Endometrial microvascular endothelial cells (primary cell): ENCODE measurements around the gene TMEM41B. TPM values are rescaled to one million over a fixed set of nuclear protein-coding genes. Genes with fewer than 3 reads are reported as not detected.

ENCODE experiments used
- in situ Hi-C: cut with HindIII; loops from 2 replicates; pipeline ENCODE4 v1.10.0; 2017; ENCODE audit warnings: low sequenced_read_pairs, low pct_unique_long_range_greater_than_20kb; ENCODE audit errors: inconsistent ontology term
- total RNA-seq: library from RNA; depleted of rRNA; stranded (reverse); fragments of >200 nt; gene quantifications from one replicate; pipeline ENCODE4 v1.2.3, GENCODE V29; 2015; ENCODE audit errors: inconsistent ontology term

TMEM41B gene
- total RNA-seq, 1 donor from 2014 or later = 24.4 TPM

DNA sequence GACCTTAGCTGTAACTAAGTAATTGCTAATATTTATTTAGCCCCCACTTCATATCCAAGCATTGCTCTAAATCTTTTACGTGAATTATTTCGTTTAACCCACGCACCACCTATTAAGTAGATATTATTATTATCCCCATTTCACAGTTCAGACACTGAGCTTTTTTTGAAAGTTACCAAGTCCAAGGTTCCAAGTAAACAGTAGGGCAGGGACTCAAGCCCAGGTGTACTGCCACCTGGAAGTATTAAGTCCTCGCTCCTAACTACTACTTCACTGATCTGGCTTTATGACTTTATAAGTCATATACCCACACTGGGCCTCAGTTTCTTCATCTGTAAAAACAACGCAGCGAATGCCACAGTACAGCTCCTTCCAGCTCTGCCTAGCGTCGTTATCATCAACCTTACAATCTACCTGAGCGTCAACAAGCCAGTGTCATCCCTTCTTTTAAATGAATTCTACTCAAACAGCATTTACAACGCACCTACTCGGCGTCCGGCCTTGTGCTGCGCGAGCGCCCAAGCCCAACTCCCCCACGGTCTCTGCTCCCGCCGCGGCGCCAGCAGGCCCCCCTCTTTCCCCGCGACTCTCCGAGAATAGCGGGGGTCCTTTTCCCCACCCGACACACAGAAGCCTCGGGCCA, 624 bp downstream of the TMEM41B start:
- in situ Hi-C loops = no loop called here

- in situ Hi-C loops = no loop called here
Measured at GRCh38 chr11:9310485-9311090, 3.8 kb downstream of the TMEM41B start.

DNA sequence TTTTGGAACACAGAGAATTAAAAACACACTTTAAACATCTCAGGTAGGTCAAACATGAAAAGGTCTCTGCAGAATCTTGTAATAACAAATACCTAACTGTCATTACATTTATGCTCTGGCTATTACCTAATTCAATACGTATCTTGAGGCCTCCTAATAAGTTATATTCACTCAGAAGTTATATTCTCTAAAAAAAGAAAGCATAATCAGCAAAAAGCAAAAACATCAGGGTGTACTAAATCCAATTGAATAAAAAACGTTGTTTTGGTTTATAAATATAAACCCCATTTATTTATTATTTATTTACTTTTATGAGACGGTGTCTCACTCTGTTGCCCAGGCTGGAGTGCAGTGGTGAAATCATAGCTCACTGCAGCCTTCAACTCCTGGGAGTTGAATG, 10.2 kb downstream of the TMEM41B start:
- in situ Hi-C loops = no loop called here

DNA sequence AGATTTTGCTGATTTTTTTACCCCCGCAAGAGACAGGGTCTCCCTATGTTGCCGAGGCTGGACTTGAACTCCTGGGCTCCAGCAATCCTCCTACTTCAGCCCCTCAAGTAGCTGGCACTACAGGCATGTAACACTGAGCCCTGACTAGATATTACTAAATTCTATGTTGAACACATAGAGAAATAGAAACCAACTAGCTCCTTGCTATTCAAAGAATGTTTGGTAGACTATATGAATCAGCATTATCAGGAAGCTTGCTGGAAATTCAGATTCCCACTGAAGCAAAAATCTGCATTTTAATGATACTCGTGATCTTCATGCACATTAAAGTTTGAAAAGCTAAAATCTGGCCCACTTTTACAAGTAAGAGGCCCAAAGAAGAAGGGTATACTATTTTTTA, 11.9 kb downstream of the TMEM41B start:
- in situ Hi-C loops = no loop called here

GRCh38 chr11:9301720-9302119, 12.7 kb downstream of the TMEM41B start:
- in situ Hi-C loops = no loop called here

- in situ Hi-C loops = no loop called here
Measured at GRCh38 chr11:9293646-9294045, 20.7 kb downstream of the TMEM41B start.

- in situ Hi-C loops = no loop called here
Measured at GRCh38 chr11:9285850-9286587, 28.4 kb downstream of the TMEM41B start.

DNA sequence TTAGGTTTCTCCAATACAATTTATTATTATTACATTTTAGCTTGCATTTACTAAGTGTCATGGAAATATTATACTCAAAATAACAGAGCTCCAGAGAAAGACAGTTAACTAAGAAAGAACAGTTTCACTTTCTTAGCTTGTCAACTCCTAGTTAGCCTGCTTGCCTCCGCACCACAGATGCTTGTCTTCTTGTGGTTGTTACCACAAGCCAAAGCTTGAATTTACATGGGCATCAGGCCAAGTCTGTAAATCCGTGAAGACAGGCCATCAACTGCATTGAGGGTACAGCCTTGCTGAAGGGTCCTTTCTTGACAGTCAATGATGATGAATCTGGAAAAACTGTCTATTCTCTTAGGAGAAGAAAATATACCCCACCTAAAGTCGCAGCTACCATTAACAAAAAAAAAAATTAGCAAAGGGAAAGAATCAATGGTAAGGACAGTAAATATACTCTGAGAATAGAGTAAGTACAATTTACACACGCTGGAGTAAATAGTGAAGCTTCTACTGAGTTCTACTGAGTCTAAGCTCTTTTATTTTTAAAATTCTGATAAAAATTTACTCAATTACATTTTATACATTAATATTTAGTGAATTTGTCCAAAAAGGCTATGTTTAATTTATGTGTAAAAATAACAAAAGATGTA, 33.6 kb downstream of the TMEM41B start:
- in situ Hi-C loops = no loop called here

DNA sequence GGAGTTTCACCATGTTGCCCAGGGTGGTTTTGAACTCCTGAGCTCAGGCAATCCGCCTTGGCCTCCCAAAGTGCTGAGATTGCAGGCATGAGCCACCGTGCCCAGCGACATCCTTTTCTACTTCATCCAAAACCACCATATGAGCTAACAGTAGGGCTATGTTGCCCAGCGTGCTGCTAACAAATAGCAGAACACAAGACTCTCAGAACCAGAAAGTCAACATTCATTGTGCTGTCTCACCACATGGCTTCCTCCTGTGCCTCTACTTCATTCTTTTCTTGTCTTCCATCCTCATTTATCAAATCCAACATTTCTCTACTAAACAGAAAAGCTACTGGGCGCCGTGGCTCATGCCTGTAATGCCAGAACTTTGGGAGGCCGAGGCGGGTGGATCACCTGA, 37.2 kb downstream of the TMEM41B start:
- in situ Hi-C loops = no loop called here

- in situ Hi-C loops = no loop called here
Measured at GRCh38 chr11:9276571-9276970, 37.8 kb downstream of the TMEM41B start.

GRCh38 chr11:9274499-9275258, 39.7 kb downstream of the TMEM41B start:
- in situ Hi-C loops = no loop called here

GRCh38 chr11:9273376-9274336, 40.7 kb downstream of the TMEM41B start:
- in situ Hi-C loops = no loop called here

- in situ Hi-C loops = no loop called here
Measured at GRCh38 chr11:9269492-9270013, 44.8 kb downstream of the TMEM41B start.

GRCh38 chr11:9267680-9268079, 46.7 kb downstream of the TMEM41B start:
- in situ Hi-C loops = no loop called here

GRCh38 chr11:9266926-9267325, 47.5 kb downstream of the TMEM41B start:
- in situ Hi-C loops = no loop called here

GRCh38 chr11:9266132-9266736, 48.2 kb downstream of the TMEM41B start:
- in situ Hi-C loops = no loop called here
